ENCODE measurements around the gene MDGA2. TPM values are rescaled to one million over a fixed set of nuclear protein-coding genes. Genes with fewer than 3 reads are reported as not detected.

Gene MDGA2
- total and polyA plus RNA-seq, 2 of the 8 experiments (the other 6 are each of a cell fraction or from before 2014, with no cell fraction given), result 0.11 to 0.69 TPM

- Histone ChIP-seq H3K79me2 (ENCODE audit: control insufficient read depth in 1 of 2, insufficient read depth in 2 of 2, low read length in 2 of 2) (no peaks in the 10 kb centered on the region), H2BK20ac (ENCODE audit: low read length) (no peak overlapping the region), H3K23me2 (ENCODE audit: low read depth, low read length) (no peaks in the 10 kb centered on the region), H3K4me3 (ENCODE audit: extremely low read depth in 1 of 4, insufficient read depth in 2 of 4, low read depth in 3 of 4, low read length in 4 of 4) (no peak overlapping the region), H4K20me1 (replicated peaks in 1 of 2; ENCODE audit: control insufficient read depth in 1 of 2, insufficient read depth in 2 of 2, low read length in 2 of 2) (no peaks in the 10 kb centered on the region), H3K27ac (ENCODE audit: low read depth, low read length) (no peak overlapping the region), H2BK12ac (ENCODE audit: low read depth, low read length) (no peak overlapping the region), H3K36me3 (ENCODE audit: control insufficient read depth in 2 of 4, insufficient read depth in 4 of 4, low read length in 3 of 4) (no peaks in the 10 kb centered on the region), H2AFZ (ENCODE audit: low read length) (no peak overlapping the region), H3K9me3 (ENCODE audit: insufficient read depth in 2 of 2, low read depth in 1 of 2, low read length in 1 of 2) (no peaks in the 10 kb centered on the region), H3K4ac (replicated peaks; ENCODE audit: insufficient read length, low read depth, low read length) (no peak overlapping the region), H3K18ac (ENCODE audit: extremely low read depth, low read length) (no peak overlapping the region), H3K14ac (ENCODE audit: insufficient read length) (no peak overlapping the region), H2BK15ac (ENCODE audit: low read length) (no peak overlapping the region), H2BK120ac (replicated peaks; ENCODE audit: low read depth, low read length) (no peak overlapping the region), H3K27me3 (replicated peaks in 1 of 4; ENCODE audit: control insufficient read depth in 3 of 4, extremely low read depth in 1 of 4, insufficient read depth in 3 of 4, low read length in 3 of 4) (no peaks in the 10 kb centered on the region), H4K8ac (ENCODE audit: extremely low read depth, insufficient read depth, low read length) (no peak overlapping the region), H3K23ac (ENCODE audit: insufficient read length) (no peak overlapping the region), H3K4me2 (ENCODE audit: insufficient read depth in 1 of 2, low read depth in 2 of 2, low read length in 2 of 2) (no peak overlapping the region), H2AK5ac (ENCODE audit: low read depth, low read length) (no peak overlapping the region; the same call in 1 of the 2 replicates), H4K91ac (replicated peaks; ENCODE audit: insufficient read length, low read length) (no peak overlapping the region), H3K56ac (replicated peaks; ENCODE audit: insufficient read length, low read depth, low read length) (no peak overlapping the region), H2BK5ac (ENCODE audit: low read depth, low read length) (no peak overlapping the region), H3K9ac (replicated peaks in 1 of 4; ENCODE audit: extremely low read depth in 1 of 4, low read depth in 3 of 4, low read length in 3 of 4) (no peak overlapping the region), H3K4me1 (replicated peaks in 1 of 4; ENCODE audit: control insufficient read depth in 3 of 4, insufficient read depth in 4 of 4, low read length in 3 of 4) (no peaks in the 10 kb centered on the region), H4K5ac (ENCODE audit: insufficient read length, low read depth, low read length) (no peak overlapping the region), H3K79me1 (ENCODE audit: low read depth, low read length) (no peaks in the 10 kb centered on the region)
- ChIA-PET CTCF (ENCODE audit: partially characterized antibody) (interaction anchor here (0.6 to 1.2 kb wide), 4 partner anchors 11 to 50 kb away, joined by 3 to 5 read pairs (median 3); no protein-coding TSS in a partner anchor), POLR2A (ENCODE audit: partially characterized antibody) (no interaction called here)
- FAIRE-seq (no peak), DNase-seq (ENCODE audit: low read depth in 1 of 2, low spot score in 2 of 2) (no peak)
- 93% methylated on average over 2 of the region's 2 CpGs; no CpG with 5 or more reads in 1 of the 2 experiments for WGBS, 2 experiments (ENCODE audit: extremely low coverage in 1 of 2, insufficient coverage in 1 of 2, insufficient read length in 1 of 2, insufficient replicate concordance in 2 of 2, low coverage in 1 of 2, low lambda C conversion rate in 2 of 2, missing lambda C conversion rate in 1 of 2)
- no peak for TF ChIP-seq ZNF274 (IDR thresholded peaks at IDR 0.05; ENCODE audit: borderline replicate concordance, extremely low read depth, low read length)
- no peak for TF ChIP-seq CTBP2 (IDR thresholded peaks at IDR 0.05; ENCODE audit: borderline replicate concordance, insufficient read depth, insufficient read length, low read length)
- no peak for TF ChIP-seq RAD21 (IDR thresholded peaks at IDR 0.05 in 1 of 2, conservative IDR thresholded peaks at IDR 0.05 in 1 of 2; ENCODE audit: low read depth in 2 of 2, low read length in 2 of 2)
- TF ChIP-seq, protein P1, sequence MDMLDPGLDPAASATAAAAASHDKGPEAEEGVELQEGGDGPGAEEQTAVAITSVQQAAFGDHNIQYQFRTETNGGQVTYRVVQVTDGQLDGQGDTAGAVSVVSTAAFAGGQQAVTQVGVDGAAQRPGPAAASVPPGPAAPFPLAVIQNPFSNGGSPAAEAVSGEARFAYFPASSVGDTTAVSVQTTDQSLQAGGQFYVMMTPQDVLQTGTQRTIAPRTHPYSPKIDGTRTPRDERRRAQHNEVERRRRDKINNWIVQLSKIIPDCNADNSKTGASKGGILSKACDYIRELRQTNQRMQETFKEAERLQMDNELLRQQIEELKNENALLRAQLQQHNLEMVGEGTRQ (IDR thresholded peaks at IDR 0.05; ENCODE audit: low read length), result no peak
- no peak for TF ChIP-seq SP2 (IDR thresholded peaks at IDR 0.05; ENCODE audit: low read length)
- no peak for TF ChIP-seq FOSL1 (IDR thresholded peaks at IDR 0.05; ENCODE audit: insufficient read depth, low read depth, low read length)
Measured at GRCh38 chr14:47722929-47723693, 47.7 kb upstream of the MDGA2 start.

Data from H1 (cell line).